Measurements from ENCODE around the gene ZNF346. TPM values are rescaled to one million over a fixed set of nuclear protein-coding genes. Genes with fewer than 3 reads are reported as not detected.

The ZNF346 gene
- total RNA-seq, 1 experiment from 2014 or later: 27.3 TPM

- no peaks in the 10 kb centered on the region for H3K36me3 ChIP-seq (ENCODE audit: insufficient read depth, low read length, poor library complexity, severe bottlenecking)
- intact Hi-C loops (cut with micrococcal nuclease; ENCODE audit: unreplicated experiment): no loop called here
- no peak for TF ChIP-seq EZH2 (IDR thresholded peaks at IDR 0.05; ENCODE audit: borderline replicate concordance, low read depth, low read length, poor library complexity, severe bottlenecking)
- TF ChIP-seq CTCF (conservative IDR thresholded peaks at IDR 0.05; ENCODE audit: low read depth, low read length): no peak
- H3K9me3 ChIP-seq (ENCODE audit: low read depth, low read length, poor library complexity, severe bottlenecking): no peaks in the 10 kb centered on the region
- H3K27ac ChIP-seq (ENCODE audit: low read depth, low read length, poor library complexity, severe bottlenecking): no peak overlapping the region
- ChIA-PET CTCF (no interaction called here), POLR2A (ENCODE audit: low non-redundant PET) (interaction anchor here (0.6 kb wide), 1 partner anchor 15 kb away, joined by 3 read pairs; no protein-coding TSS in a partner anchor)
- H3K4me3 ChIP-seq (ENCODE audit: low read depth, low read length, poor library complexity, severe bottlenecking): no peak overlapping the region
- no peak for DNase-seq (ENCODE audit: low spot score)
- H3K4me1 ChIP-seq (ENCODE audit: insufficient read depth, low read length, poor library complexity, severe bottlenecking): no peaks in the 10 kb centered on the region
- no peaks in the 10 kb centered on the region for H3K27me3 ChIP-seq (replicated peaks; ENCODE audit: insufficient read depth, low read depth, low read length, poor library complexity)
- BruUV-seq (replicated peaks): no TSS peak
Measured at GRCh38 chr5:177100714-177101121, 78.2 kb downstream of the ZNF346 start.

- intact Hi-C loops (cut with micrococcal nuclease; ENCODE audit: unreplicated experiment): no loop called here
- H3K27me3 ChIP-seq (replicated peaks; ENCODE audit: insufficient read depth, low read depth, low read length, poor library complexity): no peaks in the 10 kb centered on the region
- no peak overlapping the region for H3K27ac ChIP-seq (ENCODE audit: low read depth, low read length, poor library complexity, severe bottlenecking)
- BruUV-seq (replicated peaks): no TSS peak
- POLR2A ChIA-PET (ENCODE audit: low non-redundant PET): no interaction called here
- no peak overlapping the region for H3K4me3 ChIP-seq (ENCODE audit: low read depth, low read length, poor library complexity, severe bottlenecking)
- H3K4me1 ChIP-seq (ENCODE audit: insufficient read depth, low read length, poor library complexity, severe bottlenecking): no peaks in the 10 kb centered on the region
- H3K9me3 ChIP-seq (ENCODE audit: low read depth, low read length, poor library complexity, severe bottlenecking): no peaks in the 10 kb centered on the region
- DNase-seq (ENCODE audit: low spot score): no peak
- CTCF ChIA-PET: no interaction called here
- H3K36me3 ChIP-seq (ENCODE audit: insufficient read depth, low read length, poor library complexity, severe bottlenecking): no peaks in the 10 kb centered on the region
- no peak for TF ChIP-seq EZH2 (IDR thresholded peaks at IDR 0.05; ENCODE audit: borderline replicate concordance, low read depth, low read length, poor library complexity, severe bottlenecking)
- no peak for TF ChIP-seq CTCF (conservative IDR thresholded peaks at IDR 0.05; ENCODE audit: low read depth, low read length)
Measured at GRCh38 chr5:177103523-177104253, 81.2 kb downstream of the ZNF346 start.

GRCh38 chr5:177105691-177106476 is 83.4 kb downstream of the ZNF346 start:
- Histone ChIP-seq H3K9me3 (ENCODE audit: low read depth, low read length, poor library complexity, severe bottlenecking) (no peaks in the 10 kb centered on the region), H3K36me3 (ENCODE audit: insufficient read depth, low read length, poor library complexity, severe bottlenecking) (no peaks in the 10 kb centered on the region), H3K27ac (ENCODE audit: low read depth, low read length, poor library complexity, severe bottlenecking) (no peak overlapping the region), H3K4me3 (ENCODE audit: low read depth, low read length, poor library complexity, severe bottlenecking) (no peak overlapping the region), H3K27me3 (replicated peaks; ENCODE audit: insufficient read depth, low read depth, low read length, poor library complexity) (no peaks in the 10 kb centered on the region), H3K4me1 (ENCODE audit: insufficient read depth, low read length, poor library complexity, severe bottlenecking) (no peaks in the 10 kb centered on the region)
- no TSS peak for BruUV-seq (replicated peaks)
- intact Hi-C loops (cut with micrococcal nuclease; ENCODE audit: unreplicated experiment): no loop called here
- no peak for DNase-seq (ENCODE audit: low spot score)
- ChIA-PET CTCF (interaction anchor here (0.7 kb wide), 1 partner anchor 32 kb away, joined by 4 read pairs; no protein-coding TSS in a partner anchor), POLR2A (ENCODE audit: low non-redundant PET) (interaction anchor here (0.6 kb wide), 1 partner anchor 23 kb away, joined by 3 read pairs; no protein-coding TSS in a partner anchor)
- TF ChIP-seq EZH2 (IDR thresholded peaks at IDR 0.05; ENCODE audit: borderline replicate concordance, low read depth, low read length, poor library complexity, severe bottlenecking) (no peak), CTCF (conservative IDR thresholded peaks at IDR 0.05; ENCODE audit: low read depth, low read length) (no peak)

Measured in A673 (cell line).